GM19023 (cell line): ENCODE data around the gene KRT9.
"Not testable (repeated sequence)": the region's sequence is repeated elsewhere in the genome, so short reads cannot be mapped to it uniquely, and the experiment has no call there.

ENCODE experiments used
- ATAC-seq: cut with Tn5 transposase; IDR thresholded peaks from one replicate; pipeline ENCODE4 v1.9.1; 2021; ENCODE audit warnings: mild to moderate bottlenecking, moderate library complexity; ENCODE audit not compliant: unreplicated experiment

Gene KRT9

GRCh38 chr17:41548844-41549595 lies 22.8 kb downstream of the KRT9 start:
- ATAC-seq = peak; percentile 71

GRCh38 chr17:41547921-41548843 lies 23.7 kb downstream of the KRT9 start:
- ATAC-seq = no peak

- ATAC-seq = no peak
Observed at GRCh38 chr17:41547378-41547841, 24.4 kb downstream of the KRT9 start.

- ATAC-seq = no peak
Observed at GRCh38 chr17:41546819-41547218, 25.0 kb downstream of the KRT9 start.

- ATAC-seq = no peak
Observed at GRCh38 chr17:41545829-41546410, 25.9 kb downstream of the KRT9 start.

GRCh38 chr17:41544935-41545334 lies 26.9 kb downstream of the KRT9 start:
- ATAC-seq = no peak

GRCh38 chr17:41544491-41544892 lies 27.4 kb downstream of the KRT9 start:
- ATAC-seq = no peak

GRCh38 chr17:41542786-41543185 lies 29.1 kb downstream of the KRT9 start:
- ATAC-seq = not testable (repeated sequence)

GRCh38 chr17:41542357-41542756 lies 29.5 kb downstream of the KRT9 start:
- no peak for ATAC-seq

- no peak for ATAC-seq
Observed at GRCh38 chr17:41540921-41541625, 30.8 kb downstream of the KRT9 start.

GRCh38 chr17:41539979-41540701 lies 31.7 kb downstream of the KRT9 start:
- ATAC-seq = no peak

GRCh38 chr17:41539071-41539492 lies 32.8 kb downstream of the KRT9 start:
- ATAC-seq = no peak

- no peak for ATAC-seq
Observed at GRCh38 chr17:41538565-41538991, 33.3 kb downstream of the KRT9 start.

GRCh38 chr17:41537990-41538389 lies 33.9 kb downstream of the KRT9 start:
- no peak for ATAC-seq

GRCh38 chr17:41537614-41537954 lies 34.3 kb downstream of the KRT9 start:
- ATAC-seq = no peak

GRCh38 chr17:41536741-41537613 lies 34.9 kb downstream of the KRT9 start:
- no peak for ATAC-seq

GRCh38 chr17:41535764-41536481 lies 35.9 kb downstream of the KRT9 start:
- ATAC-seq = no peak

- ATAC-seq = no peak
Observed at GRCh38 chr17:41534899-41535546, 36.8 kb downstream of the KRT9 start.
